Choroid plexus epithelial cell (primary cell): Measurements from ENCODE around the gene ABCB6.

Source experiments
- DNase-seq: peaks from one replicate; pipeline ENCODE4 v3.0.0-alpha.2; 2010; ENCODE audit warnings: low read depth
- H3K4me3 ChIP-seq: 2 replicates; pipeline ENCODE4 v1.5.1; 2011; ENCODE audit warnings: low read depth, mild to moderate bottlenecking, control low read depth, low read length, moderate library complexity
- CTCF ChIP-seq: conservative IDR thresholded peaks from 2 replicates; pipeline ENCODE4 v1.5.1; 2011; ENCODE audit warnings: low read depth, mild to moderate bottlenecking, control low read depth, inconsistent platforms, low read length, moderate library complexity

The ABCB6 gene

GRCh38 chr2:219182331-219183150, 36.2 kb downstream of the ABCB6 start:
- DNase-seq: no peak
- no peak for TF ChIP-seq CTCF
- no peak overlapping the region for H3K4me3 ChIP-seq

DNA sequence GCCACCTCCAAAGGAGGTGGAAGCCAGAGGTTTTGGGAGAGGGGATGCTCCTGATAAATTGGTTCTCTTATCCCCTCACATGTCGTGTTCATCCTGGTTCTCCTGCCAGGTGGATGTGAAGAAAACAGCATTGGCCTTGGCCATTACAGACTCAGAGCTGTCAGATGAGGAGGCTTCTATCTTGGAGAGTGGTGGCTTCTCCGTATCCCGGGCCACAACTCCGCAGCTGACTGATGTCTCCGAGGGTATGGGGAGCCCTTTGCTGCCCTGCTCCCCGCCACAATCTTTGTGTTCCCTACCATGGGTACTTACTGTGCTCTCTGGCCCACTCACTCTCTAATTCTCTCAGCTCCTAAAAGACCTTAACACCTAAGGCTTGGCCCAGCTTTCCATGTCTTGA, 37.2 kb downstream of the ABCB6 start:
- H3K4me3 ChIP-seq: no peak overlapping the region
- DNase-seq: no peak
- TF ChIP-seq CTCF: no peak

DNA sequence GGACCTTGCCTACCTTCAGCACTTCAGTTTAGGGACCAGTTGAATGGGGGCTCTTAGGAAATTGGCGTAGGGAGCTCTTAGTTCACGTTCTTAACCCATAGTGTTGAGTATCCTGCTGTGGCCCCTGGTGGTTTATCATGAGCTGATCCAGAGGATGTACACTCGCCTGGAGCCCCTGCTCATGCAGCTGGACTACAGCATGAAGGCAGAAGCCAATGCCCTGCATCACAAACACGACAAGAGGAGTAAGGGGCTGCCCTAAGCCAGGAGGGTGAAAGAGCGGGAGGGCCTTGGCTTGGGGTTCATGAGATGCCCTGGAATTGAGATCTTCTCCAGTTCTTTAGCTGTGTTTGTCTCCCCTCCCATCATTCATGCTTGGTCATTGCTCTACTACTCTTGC, 37.8 kb downstream of the ABCB6 start:
- no peak for DNase-seq
- TF ChIP-seq CTCF: no peak

GRCh38 chr2:219179601-219180465, 38.9 kb downstream of the ABCB6 start:
- no peak for DNase-seq
- no peak overlapping the region for H3K4me3 ChIP-seq
- TF ChIP-seq CTCF: no peak

More for the DNA sequence above, 37.8 kb downstream of the ABCB6 start:
- no peak overlapping the region for H3K4me3 ChIP-seq

DNA sequence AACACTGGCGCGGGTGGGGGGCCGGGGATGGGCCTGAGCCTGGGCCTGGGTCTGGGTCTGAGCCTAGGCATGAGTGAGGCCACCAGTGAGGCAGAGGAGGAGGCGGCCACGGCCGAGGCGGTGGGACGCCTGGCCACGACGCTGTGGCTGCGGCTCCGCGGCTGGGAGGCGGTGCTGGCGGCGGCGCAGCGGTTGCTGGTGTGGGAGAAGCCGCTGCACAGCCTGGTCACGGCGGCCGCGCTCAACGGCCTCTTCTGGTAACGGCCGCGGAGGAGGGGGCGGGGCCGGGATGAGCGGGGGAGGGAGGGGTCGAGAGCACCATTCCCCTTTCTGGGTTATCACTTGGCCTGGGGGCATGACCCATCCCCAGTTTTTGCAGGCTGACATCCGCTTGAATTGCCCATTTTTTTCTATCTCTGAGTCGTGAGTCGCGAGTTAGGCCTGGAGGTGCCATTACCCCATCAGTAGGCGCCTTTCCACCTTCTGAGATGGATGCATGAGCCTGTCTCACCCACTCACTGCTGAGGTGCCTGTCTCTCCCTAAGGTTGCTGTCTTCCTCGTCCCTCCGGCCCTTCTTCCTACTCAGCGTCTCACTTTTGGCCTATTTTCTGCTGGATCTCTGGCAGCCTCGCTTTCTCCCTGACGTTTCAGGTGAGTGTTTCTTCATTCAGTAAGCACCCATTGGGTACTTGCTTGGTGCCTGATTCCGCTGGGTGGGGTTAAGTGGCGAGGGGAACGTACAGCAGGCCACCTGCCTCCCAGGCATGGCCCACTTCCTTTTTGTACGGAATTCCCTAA, 40.2 kb downstream of the ABCB6 start:
- no peak for TF ChIP-seq CTCF
- peak overlapping the region; percentile 67 for H3K4me3 ChIP-seq
- DNase-seq: peak; percentile 30

DNA sequence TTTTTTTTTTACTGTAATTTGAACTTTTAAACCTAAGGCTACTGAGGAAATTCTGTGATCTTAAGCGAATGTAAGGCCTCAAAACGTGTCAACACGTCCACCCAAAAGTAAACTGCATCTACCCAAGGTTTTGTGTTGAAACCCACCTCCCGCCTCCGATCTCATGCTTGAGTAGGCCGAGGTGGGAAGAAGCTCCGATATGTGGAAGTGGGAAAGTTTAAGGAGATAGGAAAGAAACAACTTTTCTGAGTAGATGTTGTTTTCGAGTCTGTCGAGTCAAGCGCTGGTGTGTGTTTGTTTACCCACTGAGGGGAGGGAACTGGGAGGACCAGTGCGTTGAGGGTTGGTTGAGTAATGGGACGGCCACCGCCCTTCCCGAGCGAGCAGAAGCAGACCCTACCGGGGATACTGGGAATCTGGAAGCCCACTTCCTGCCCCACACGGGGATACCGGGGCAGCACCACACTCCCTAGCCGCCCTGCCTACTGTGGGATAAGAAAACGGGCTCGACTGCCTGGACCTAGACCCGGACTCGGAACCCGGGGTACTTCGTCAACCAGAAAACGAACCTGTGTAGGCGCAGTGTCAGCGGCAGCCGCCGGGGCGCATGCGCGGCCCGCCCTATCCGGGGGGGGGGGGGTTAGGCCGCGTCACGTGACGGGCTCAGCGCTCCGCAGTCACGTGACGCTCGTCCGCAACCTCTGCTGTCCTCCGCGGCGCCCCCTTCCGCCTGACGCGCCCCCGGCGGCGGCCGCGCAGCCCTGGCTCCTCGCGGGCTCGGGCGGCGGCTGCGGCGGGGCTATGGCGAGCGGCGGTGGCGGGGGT, 41.0 kb downstream of the ABCB6 start, which contains the start of gene RETREG2:
TSS of gene RETREG2 (plus strand) at position 724 of the 825 bp plus-strand sequence. CDS start at position 802, 78 bp downstream.
- TF ChIP-seq CTCF: peak; percentile 17
- peak within 1 kb of the TSS; percentile 67 for H3K4me3 ChIP-seq
- DNase-seq: peak; percentile 95
